Measurements from ENCODE around the gene OPRM1. TPM values are rescaled to one million over a fixed set of nuclear protein-coding genes. Genes with fewer than 3 reads are reported as not detected.
"Not testable (repeated sequence)": the region's sequence is repeated elsewhere in the genome, so short reads cannot be mapped to it uniquely, and the experiment has no call there.

The OPRM1 gene
- total RNA-seq, 1 experiment from 2014 or later: not detected

DNA sequence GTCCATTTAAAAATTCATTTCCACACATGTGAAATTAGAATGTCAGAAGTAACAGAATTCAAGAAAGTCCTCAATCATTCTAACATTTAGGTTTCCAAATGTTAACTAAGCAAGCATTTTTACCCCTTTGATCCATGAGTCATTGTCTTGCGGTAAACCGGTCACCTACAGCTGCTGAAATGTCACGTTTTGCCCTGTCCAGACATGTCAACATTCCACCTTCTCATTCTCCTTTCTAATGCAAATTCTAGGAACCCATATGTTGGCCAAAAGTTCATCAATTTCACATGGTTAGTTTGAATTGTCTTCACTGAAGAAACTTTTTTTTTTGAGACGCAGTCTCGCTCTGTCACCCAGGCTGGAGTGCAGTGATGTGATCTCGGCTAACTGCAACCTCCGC lies 200.4 kb downstream of the OPRM1 start (continued):
- no peak for TF ChIP-seq ZBTB33 (IDR thresholded peaks at IDR 0.05; ENCODE audit: extremely low read depth, insufficient replicate concordance, low read length)

DNA sequence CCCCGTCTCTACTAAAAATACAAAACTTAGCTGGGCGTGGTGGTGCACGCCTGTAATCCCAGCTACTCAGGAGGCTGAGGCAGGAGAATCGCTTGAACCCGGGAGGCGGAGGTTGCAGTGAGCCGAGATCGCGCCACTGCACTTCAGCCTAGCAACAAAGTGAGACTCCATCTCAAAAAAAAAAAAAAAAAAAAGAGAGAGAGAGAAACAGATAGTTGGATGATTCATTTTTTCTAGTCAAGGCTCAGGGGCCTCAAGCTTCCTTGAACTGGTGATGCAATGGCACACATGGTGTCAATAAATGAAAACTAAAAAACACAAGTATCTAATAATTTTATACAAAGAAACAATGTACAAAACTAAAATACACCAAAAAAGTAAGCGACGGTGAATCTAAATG lies 202.0 kb downstream of the OPRM1 start:
- peaks cover 17% of the 10 kb centered on the region; the same call in 1 of the 2 replicates for H3K27me3 ChIP-seq (ENCODE audit: insufficient read depth, low read length)
- ATAC-seq; BruUV-seq (replicated peaks); H3K4me2 ChIP-seq (ENCODE audit: low read length); H3K4me3 ChIP-seq (replicated peaks in 1 of 2; ENCODE audit: low read depth in 1 of 2, low read length in 2 of 2); H4K20me1 ChIP-seq (ENCODE audit: insufficient read depth); H3K36me3 ChIP-seq (ENCODE audit: control insufficient read depth in 1 of 2, insufficient read depth in 2 of 2, low read length in 2 of 2); H3K27ac ChIP-seq (ENCODE audit: low read depth, low read length); H3K4me1 ChIP-seq (ENCODE audit: control insufficient read depth in 1 of 2, insufficient read depth in 2 of 2, low read length in 2 of 2); H3K9me2 ChIP-seq (ENCODE audit: insufficient read depth); CTCF ChIA-PET; H2AFZ ChIP-seq (ENCODE audit: low read depth, low read length, poor library complexity, severe bottlenecking); intact Hi-C loops (cut with micrococcal nuclease); H3K9ac ChIP-seq (ENCODE audit: low read length); DNase-seq (ENCODE audit: low read depth, low spot score); H3K9me3 ChIP-seq (ENCODE audit: control insufficient read depth in 1 of 2, insufficient read depth in 1 of 2, low read depth in 1 of 2, low read length in 2 of 2); POLR2A ChIA-PET; H3K79me2 ChIP-seq (ENCODE audit: insufficient read depth, low read length); RAD21 ChIA-PET (ENCODE audit: low non-redundant PET in 1 of 2, low total read pairs in 2 of 2, uncharacterized antibody in 2 of 2, unreplicated experiment in 2 of 2): not testable (repeated sequence)

GRCh38 chr6:154241581-154241980 lies 202.5 kb downstream of the OPRM1 start:
- H3K4me2 ChIP-seq (ENCODE audit: low read length): no peak overlapping the region
- H3K79me2 ChIP-seq (ENCODE audit: insufficient read depth, low read length): no peaks in the 10 kb centered on the region
- H3K4me3 ChIP-seq (replicated peaks in 1 of 2; ENCODE audit: low read depth in 1 of 2, low read length in 2 of 2): no peak overlapping the region
- no peaks in the 10 kb centered on the region for H3K9me2 ChIP-seq (ENCODE audit: insufficient read depth)
- POLR2A ChIA-PET: no interaction called here
- BruUV-seq (replicated peaks): no TSS peak
- H3K27ac ChIP-seq (ENCODE audit: low read depth, low read length): no peak overlapping the region
- no peaks in the 10 kb centered on the region for H3K9me3 ChIP-seq (ENCODE audit: control insufficient read depth in 1 of 2, insufficient read depth in 1 of 2, low read depth in 1 of 2, low read length in 2 of 2)
- no peak for ATAC-seq
- H3K9ac ChIP-seq (ENCODE audit: low read length): no peak overlapping the region
- H3K27me3 ChIP-seq (ENCODE audit: insufficient read depth, low read length): peaks cover 17% of the 10 kb centered on the region; the same call in 1 of the 2 replicates
- CTCF ChIA-PET: no interaction called here
- intact Hi-C loops (cut with micrococcal nuclease): no loop called here
- no peaks in the 10 kb centered on the region for H4K20me1 ChIP-seq (ENCODE audit: insufficient read depth)
- no peak for DNase-seq (ENCODE audit: low read depth, low spot score)
- H2AFZ ChIP-seq (ENCODE audit: low read depth, low read length, poor library complexity, severe bottlenecking): no peak overlapping the region
- RAD21 ChIA-PET (ENCODE audit: low non-redundant PET in 1 of 2, low total read pairs in 2 of 2, uncharacterized antibody in 2 of 2, unreplicated experiment in 2 of 2): no interaction called here
- H3K4me1 ChIP-seq (ENCODE audit: control insufficient read depth in 1 of 2, insufficient read depth in 2 of 2, low read length in 2 of 2): peaks cover 0 to 8% of the 10 kb centered on the region in 2 experiments; a peak in 2 of 4 replicates
- H3K36me3 ChIP-seq (ENCODE audit: control insufficient read depth in 1 of 2, insufficient read depth in 2 of 2, low read length in 2 of 2): no peaks in the 10 kb centered on the region
- TF ChIP-seq CEBPB (IDR thresholded peaks at IDR 0.05; ENCODE audit: low read depth) (no peak), CBX3 (IDR thresholded peaks at IDR 0.05; ENCODE audit: low read depth) (no peak), SRF (IDR thresholded peaks at IDR 0.05; ENCODE audit: low read depth) (no peak), SP1 (IDR thresholded peaks at IDR 0.05; ENCODE audit: low read depth) (no peak), YY1 (IDR thresholded peaks at IDR 0.05; ENCODE audit: extremely low read depth, insufficient replicate concordance, low read depth, low read length) (no peak), EGR1 (IDR thresholded peaks at IDR 0.05; ENCODE audit: low read depth) (no peak), POLR2AphosphoS5 (IDR thresholded peaks at IDR 0.05; ENCODE audit: low read depth, low read length) (no peak), SIN3A (IDR thresholded peaks at IDR 0.05; ENCODE audit: low read depth) (no peak)
- TF ChIP-seq, protein P1, sequence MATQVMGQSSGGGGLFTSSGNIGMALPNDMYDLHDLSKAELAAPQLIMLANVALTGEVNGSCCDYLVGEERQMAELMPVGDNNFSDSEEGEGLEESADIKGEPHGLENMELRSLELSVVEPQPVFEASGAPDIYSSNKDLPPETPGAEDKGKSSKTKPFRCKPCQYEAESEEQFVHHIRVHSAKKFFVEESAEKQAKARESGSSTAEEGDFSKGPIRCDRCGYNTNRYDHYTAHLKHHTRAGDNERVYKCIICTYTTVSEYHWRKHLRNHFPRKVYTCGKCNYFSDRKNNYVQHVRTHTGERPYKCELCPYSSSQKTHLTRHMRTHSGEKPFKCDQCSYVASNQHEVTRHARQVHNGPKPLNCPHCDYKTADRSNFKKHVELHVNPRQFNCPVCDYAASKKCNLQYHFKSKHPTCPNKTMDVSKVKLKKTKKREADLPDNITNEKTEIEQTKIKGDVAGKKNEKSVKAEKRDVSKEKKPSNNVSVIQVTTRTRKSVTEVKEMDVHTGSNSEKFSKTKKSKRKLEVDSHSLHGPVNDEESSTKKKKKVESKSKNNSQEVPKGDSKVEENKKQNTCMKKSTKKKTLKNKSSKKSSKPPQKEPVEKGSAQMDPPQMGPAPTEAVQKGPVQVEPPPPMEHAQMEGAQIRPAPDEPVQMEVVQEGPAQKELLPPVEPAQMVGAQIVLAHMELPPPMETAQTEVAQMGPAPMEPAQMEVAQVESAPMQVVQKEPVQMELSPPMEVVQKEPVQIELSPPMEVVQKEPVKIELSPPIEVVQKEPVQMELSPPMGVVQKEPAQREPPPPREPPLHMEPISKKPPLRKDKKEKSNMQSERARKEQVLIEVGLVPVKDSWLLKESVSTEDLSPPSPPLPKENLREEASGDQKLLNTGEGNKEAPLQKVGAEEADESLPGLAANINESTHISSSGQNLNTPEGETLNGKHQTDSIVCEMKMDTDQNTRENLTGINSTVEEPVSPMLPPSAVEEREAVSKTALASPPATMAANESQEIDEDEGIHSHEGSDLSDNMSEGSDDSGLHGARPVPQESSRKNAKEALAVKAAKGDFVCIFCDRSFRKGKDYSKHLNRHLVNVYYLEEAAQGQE (IDR thresholded peaks at IDR 0.05; ENCODE audit: low read depth): no peak
- TF ChIP-seq, protein P2, sequence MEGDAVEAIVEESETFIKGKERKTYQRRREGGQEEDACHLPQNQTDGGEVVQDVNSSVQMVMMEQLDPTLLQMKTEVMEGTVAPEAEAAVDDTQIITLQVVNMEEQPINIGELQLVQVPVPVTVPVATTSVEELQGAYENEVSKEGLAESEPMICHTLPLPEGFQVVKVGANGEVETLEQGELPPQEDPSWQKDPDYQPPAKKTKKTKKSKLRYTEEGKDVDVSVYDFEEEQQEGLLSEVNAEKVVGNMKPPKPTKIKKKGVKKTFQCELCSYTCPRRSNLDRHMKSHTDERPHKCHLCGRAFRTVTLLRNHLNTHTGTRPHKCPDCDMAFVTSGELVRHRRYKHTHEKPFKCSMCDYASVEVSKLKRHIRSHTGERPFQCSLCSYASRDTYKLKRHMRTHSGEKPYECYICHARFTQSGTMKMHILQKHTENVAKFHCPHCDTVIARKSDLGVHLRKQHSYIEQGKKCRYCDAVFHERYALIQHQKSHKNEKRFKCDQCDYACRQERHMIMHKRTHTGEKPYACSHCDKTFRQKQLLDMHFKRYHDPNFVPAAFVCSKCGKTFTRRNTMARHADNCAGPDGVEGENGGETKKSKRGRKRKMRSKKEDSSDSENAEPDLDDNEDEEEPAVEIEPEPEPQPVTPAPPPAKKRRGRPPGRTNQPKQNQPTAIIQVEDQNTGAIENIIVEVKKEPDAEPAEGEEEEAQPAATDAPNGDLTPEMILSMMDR (IDR thresholded peaks at IDR 0.05 in 2 of 3, conservative IDR thresholded peaks at IDR 0.05 in 1 of 3; ENCODE audit: borderline replicate concordance in 1 of 3, insufficient read depth in 1 of 3, low read depth in 2 of 3, low read length in 2 of 3): no peak
